ENCODE results near the gene CYP2W1. TPM values are rescaled to one million over a fixed set of nuclear protein-coding genes. Genes with fewer than 3 reads are reported as not detected.

Gene CYP2W1
- total RNA-seq, 1 donor from 2014 or later: not detected

DNA sequence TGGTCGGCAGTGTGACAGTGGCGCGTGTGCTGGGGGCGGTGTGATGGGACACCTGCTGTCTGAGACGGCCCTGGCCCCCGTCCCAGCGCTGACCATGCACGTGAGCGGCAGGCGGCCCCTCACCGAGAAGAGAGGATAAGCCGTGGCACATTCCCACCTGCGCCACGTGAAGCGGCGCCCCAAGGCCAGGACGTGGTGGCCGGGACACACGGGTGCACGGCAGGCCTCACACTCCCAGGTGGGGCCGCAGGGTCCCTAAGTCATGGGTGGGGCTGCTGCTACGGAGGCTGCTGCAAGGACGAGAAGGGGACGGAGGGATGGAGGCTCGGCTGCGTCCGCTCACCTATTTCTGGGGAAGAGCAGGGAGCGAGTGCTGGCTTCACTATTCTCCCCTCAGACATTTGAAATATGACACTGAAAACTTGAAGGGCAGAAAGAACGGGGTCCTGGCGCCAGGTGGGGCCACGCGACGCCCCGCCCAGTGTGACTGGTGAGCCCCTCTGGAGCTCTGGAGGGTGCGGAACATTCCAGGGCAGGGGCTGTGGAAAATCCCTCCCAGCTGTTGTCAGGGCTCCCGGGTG lies 7.5 kb downstream of the CYP2W1 start:
- Histone ChIP-seq H3K27ac (no peak overlapping the region), H3K4me1 (peaks cover 18% of the 10 kb centered on the region), H3K27me3 (ENCODE audit: low read depth) (peaks cover 37% of the 10 kb centered on the region), H3K9me3 (no peaks in the 10 kb centered on the region), H3K36me3 (no peaks in the 10 kb centered on the region), H3K4me3 (no peak overlapping the region)
- ATAC-seq (no peak), DNase-seq (no peak)
- intact Hi-C loops (cut with DNase I): loop anchor here (5.0 kb wide), 1 partner anchor 72 kb away; no protein-coding TSS in a partner anchor
- TF ChIP-seq, protein P1, sequence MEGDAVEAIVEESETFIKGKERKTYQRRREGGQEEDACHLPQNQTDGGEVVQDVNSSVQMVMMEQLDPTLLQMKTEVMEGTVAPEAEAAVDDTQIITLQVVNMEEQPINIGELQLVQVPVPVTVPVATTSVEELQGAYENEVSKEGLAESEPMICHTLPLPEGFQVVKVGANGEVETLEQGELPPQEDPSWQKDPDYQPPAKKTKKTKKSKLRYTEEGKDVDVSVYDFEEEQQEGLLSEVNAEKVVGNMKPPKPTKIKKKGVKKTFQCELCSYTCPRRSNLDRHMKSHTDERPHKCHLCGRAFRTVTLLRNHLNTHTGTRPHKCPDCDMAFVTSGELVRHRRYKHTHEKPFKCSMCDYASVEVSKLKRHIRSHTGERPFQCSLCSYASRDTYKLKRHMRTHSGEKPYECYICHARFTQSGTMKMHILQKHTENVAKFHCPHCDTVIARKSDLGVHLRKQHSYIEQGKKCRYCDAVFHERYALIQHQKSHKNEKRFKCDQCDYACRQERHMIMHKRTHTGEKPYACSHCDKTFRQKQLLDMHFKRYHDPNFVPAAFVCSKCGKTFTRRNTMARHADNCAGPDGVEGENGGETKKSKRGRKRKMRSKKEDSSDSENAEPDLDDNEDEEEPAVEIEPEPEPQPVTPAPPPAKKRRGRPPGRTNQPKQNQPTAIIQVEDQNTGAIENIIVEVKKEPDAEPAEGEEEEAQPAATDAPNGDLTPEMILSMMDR (IDR thresholded peaks at IDR 0.05): no peak

DNA sequence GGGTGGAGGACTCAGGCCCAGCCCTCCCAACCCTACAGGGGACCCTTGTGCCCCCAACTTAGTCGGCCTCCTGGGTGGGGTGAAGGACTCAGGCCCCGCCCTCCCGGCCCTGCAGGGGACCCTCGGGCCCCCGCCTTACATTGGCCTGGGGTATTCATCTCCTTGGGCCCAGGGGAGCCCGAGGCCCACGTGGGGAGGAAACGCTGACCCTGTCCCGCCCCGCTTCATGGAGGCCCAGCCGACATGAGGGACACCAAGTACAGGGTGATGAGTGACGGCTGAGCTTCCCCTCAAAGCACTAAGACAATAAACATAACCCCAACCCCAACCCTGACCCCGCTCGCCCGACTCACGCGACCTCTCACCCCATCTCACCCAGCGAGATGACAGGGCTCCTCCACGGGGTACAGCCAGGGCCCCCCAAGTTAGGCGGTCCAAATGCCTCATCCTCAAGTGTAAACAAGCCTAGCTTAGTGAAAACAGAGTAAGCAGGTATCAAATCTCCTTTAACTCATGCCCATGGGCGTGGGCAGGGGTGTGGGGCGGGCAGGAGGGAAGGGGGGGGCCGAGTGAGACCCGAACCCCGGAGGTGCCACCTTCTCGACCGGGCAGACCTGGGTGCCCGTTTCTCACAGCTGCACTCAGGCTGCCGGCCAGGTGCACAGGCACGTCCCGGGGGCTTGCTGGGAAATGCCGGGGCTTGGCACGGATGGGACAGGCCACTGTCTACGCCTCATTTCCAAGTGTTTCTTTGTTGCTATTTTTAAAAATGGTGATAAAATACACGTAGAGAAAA lies 8.2 kb downstream of the CYP2W1 start:
- Histone ChIP-seq H3K27ac (no peak overlapping the region), H3K36me3 (peaks cover under 1% of the 10 kb centered on the region), H3K27me3 (ENCODE audit: low read depth) (peaks cover 30% of the 10 kb centered on the region), H3K4me3 (no peak overlapping the region), H3K4me1 (peaks cover 18% of the 10 kb centered on the region), H3K9me3 (no peaks in the 10 kb centered on the region)
- ATAC-seq (no peak), DNase-seq (no peak)
- intact Hi-C loops (cut with DNase I): loop anchor here (5.0 kb wide), 1 partner anchor 71 kb away; no protein-coding TSS in a partner anchor
- TF ChIP-seq, protein P1 (IDR thresholded peaks at IDR 0.05): no peak

DNA sequence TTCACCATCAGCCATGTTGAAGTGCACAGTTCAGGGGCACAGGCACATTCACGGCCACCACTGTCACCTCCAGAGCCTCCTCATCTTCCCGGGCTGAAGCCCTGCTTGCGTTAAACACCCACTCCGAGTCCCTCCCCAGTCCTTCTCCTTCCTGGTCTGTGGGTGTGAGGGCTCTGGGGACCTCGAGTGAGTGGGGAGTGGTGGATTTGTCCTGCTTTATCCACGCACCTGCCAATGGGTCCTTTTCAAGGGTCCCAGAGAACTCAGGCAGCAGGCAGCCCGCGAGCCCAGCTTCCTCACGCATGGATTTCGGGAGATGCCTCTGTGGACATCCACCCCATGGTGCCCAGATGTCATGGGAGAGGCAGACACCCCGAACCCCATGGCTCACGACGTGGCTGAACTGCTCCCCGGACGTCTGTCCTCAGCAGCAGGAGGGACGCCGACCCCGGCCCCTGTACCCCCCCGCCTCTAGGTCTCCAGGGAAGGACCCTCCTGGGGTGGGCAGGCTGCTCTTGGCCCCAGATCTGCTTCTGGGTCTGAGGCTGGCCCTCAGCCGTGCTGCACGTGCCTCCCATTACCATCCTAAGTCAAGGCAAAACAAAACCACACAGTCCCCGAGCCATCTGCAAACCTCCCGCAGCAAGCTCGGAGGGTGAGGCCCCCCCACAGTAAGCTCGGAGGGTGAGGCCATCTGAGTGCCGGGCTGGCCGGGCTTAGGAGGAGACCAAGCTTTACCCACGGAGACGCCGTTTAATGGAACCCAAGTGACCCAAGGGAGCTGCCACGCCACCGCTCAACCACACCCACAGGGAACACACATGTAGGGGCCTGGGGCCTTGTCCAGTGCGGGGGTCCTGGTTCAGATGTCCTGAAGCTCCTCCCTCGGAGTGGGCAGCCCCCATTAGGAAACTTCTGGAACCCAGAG lies 9.0 kb downstream of the CYP2W1 start:
- Histone ChIP-seq H3K27ac (no peak overlapping the region), H3K27me3 (ENCODE audit: low read depth) (peaks cover 21% of the 10 kb centered on the region), H3K4me3 (no peak overlapping the region), H3K4me1 (peaks cover 18% of the 10 kb centered on the region), H3K36me3 (peaks cover 9% of the 10 kb centered on the region), H3K9me3 (no peaks in the 10 kb centered on the region)
- intact Hi-C loops (cut with DNase I): loop anchor here (5.0 kb wide), 1 partner anchor 70 kb away; no protein-coding TSS in a partner anchor
- no peak for ATAC-seq
- DNase-seq: no peak
- TF ChIP-seq, protein P1 (IDR thresholded peaks at IDR 0.05): no peak

DNA sequence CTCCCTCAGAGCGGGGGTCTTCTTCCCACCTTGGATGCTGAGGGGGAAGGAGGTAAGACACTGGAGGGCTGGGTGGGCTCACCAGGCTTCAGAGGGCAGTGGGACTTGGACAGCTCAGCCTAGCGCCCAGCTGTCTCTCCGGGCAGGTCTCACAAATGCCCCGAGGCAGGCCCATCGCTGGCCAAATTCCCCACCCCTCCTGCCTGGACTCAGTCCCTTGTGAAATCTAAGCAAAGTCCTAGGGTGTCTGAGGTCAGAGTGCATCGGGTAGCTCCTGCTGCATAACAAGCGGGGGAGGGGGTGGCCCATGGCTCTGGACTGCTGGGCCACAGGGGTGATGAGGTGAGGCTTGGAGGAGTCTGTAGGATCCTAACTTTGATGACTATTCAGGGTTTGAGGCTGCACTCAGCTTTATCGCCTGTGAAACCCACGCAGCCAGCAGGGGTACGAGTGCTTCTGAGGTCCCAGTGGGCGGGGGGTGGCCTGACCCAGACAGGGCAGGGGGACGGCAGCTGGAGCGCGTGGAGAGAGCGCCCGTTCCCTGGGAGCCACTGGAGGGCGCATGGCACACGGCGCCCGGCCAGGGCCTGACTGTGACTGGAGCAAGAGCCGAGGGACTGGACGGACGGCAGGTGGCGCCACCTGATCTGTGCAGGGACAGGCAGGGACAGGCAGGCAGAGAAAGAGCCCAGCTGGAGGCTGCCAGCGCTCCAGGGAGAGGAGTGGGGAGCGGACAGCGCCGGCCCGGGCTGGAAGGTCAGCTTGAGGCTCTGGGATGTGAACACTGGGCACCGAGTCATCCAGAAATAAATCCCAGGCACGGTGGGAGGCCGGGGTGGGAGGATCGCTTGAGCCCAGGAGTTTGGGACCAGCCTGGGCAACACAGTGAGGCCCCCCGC lies 10.0 kb downstream of the CYP2W1 start:
- TF ChIP-seq, protein P1 (IDR thresholded peaks at IDR 0.05): peak; percentile 100
- DNase-seq (peak; percentile 96), ATAC-seq (peak; percentile 97)
- peaks cover 12% of the 10 kb centered on the region for H3K27me3 ChIP-seq (ENCODE audit: low read depth)
- intact Hi-C loops (cut with DNase I): loop anchor here (5.0 kb wide), 1 partner anchor 69 kb away; no protein-coding TSS in a partner anchor
- H3K4me3 ChIP-seq: no peak overlapping the region
- H3K27ac ChIP-seq: no peak overlapping the region
- peaks cover 18% of the 10 kb centered on the region for H3K4me1 ChIP-seq
- H3K9me3 ChIP-seq: no peaks in the 10 kb centered on the region
- peaks cover 14% of the 10 kb centered on the region for H3K36me3 ChIP-seq

All from lower lobe of right lung (tissue), 2 donors.